Endothelial cell of umbilical vein (primary cell): ENCODE data around the gene CTTN. TPM values are rescaled to one million over a fixed set of nuclear protein-coding genes. Genes with fewer than 3 reads are reported as not detected.

Experiments
- BruUV-seq: library from RNA; stranded (reverse); fragments of 400-500 nt; replicated peaks from 2 replicates; lab custom pipeline; 2021; lab: Mats Ljungman, UMichigan
- CTCF ChIA-PET: fragments of 300-600, 350-600 bp; sonication (Branson Sonifier 250); formaldehyde crosslinking; loops from one replicate; lab custom pipeline; 2021; ENCODE audit warnings: antibody characterized with exemption, inconsistent platforms; lab: Charles Lee
- POLR2A ChIA-PET: fragments of 300-600, 350-600 bp; sonication (Branson Sonifier 250); formaldehyde crosslinking; loops from one replicate; lab custom pipeline; 2021; ENCODE audit warnings: antibody characterized with exemption, inconsistent platforms; lab: Charles Lee
- DNase-seq: peaks from one replicate; pipeline ENCODE4 v3.0.0-alpha.2; 2011; ENCODE audit warnings: low read depth, low spot score
- FAIRE-seq: peaks from 2 replicates; lab custom pipeline; 2011; peaks lifted over from hg19 to GRCh38; lab: Jason Lieb, UNC
- H2AFZ ChIP-seq: 2 replicates; pipeline ENCODE4 v1.6.0; 2012; ENCODE audit warnings: low read depth, low read length, control low read depth, inconsistent platforms
- H3K27ac ChIP-seq: 2 replicates; pipeline ENCODE4 v1.5.1; 2011; ENCODE audit warnings: low read depth, mild to moderate bottlenecking, control low read depth, low read length, moderate library complexity; ENCODE audit not compliant: insufficient read depth
- H3K27me3 ChIP-seq, 2 experiments: 2 replicates each; pipeline versions ENCODE4 v1.6.0 to v1.6.1; 2011; ENCODE audit warnings: low read length in 2 of 2, mixed read lengths in 1 of 2; ENCODE audit not compliant: control insufficient read depth in 2 of 2, insufficient read depth in 2 of 2
- H3K36me3 ChIP-seq, 2 experiments: 2 replicates in 1 of 2; 3 replicates in 1 of 2; pipeline ENCODE4 v1.5.1; 2011; ENCODE audit warnings: low read length in 2 of 2, mild to moderate bottlenecking in 1 of 2, moderate library complexity in 1 of 2; ENCODE audit not compliant: control insufficient read depth in 2 of 2, insufficient read depth in 2 of 2; ENCODE audit errors: extremely low read depth in 1 of 2
- H3K4me1 ChIP-seq: 3 replicates; pipeline ENCODE4 v1.5.1; 2011; ENCODE audit warnings: mild to moderate bottlenecking, low read length; ENCODE audit not compliant: control insufficient read depth, insufficient read depth; ENCODE audit errors: extremely low read depth
- H3K4me2 ChIP-seq: 2 replicates; pipeline ENCODE4 v1.6.1; 2011; ENCODE audit warnings: low read length, control low read depth, mixed read lengths; ENCODE audit not compliant: insufficient read depth
- H3K4me3 ChIP-seq, 3 experiments: fragments of 200-600 bp in 1 of 3; sonication (generic), shearing (Covaris generic) in 1 of 3; replicated peaks in 1 of 3; 2 replicates each; pipeline ENCODE4 v1.5.1; 2011 to 2016; ENCODE audit warnings: control low read depth in 3 of 3, low read length in 3 of 3, mild to moderate bottlenecking in 2 of 3, inconsistent platforms in 1 of 3, low read depth in 1 of 3, moderate library complexity in 1 of 3; ENCODE audit not compliant: insufficient read depth in 1 of 3
- H3K79me2 ChIP-seq: 2 replicates; pipeline ENCODE4 v1.6.0; 2012; ENCODE audit warnings: low read length, inconsistent platforms; ENCODE audit not compliant: control insufficient read depth, insufficient read depth
- H3K9ac ChIP-seq: replicated peaks from 2 replicates; pipeline ENCODE3; 2011; ENCODE audit warnings: low read length, control low read depth; ENCODE audit not compliant: insufficient read depth; ENCODE audit errors: extremely low read depth
- H3K9me1 ChIP-seq: replicated peaks from 3 replicates; pipeline ENCODE4 v1.6.0; 2011; ENCODE audit warnings: mild to moderate bottlenecking, low read length; ENCODE audit not compliant: control insufficient read depth, insufficient read depth; ENCODE audit errors: extremely low read depth
- H3K9me3 ChIP-seq: replicated peaks from 2 replicates; pipeline ENCODE4 v1.5.1; 2012; ENCODE audit warnings: low read length, inconsistent platforms; ENCODE audit not compliant: control insufficient read depth, insufficient read depth
- H4K20me1 ChIP-seq: replicated peaks from 2 replicates; pipeline ENCODE3; 2011; ENCODE audit warnings: mild to moderate bottlenecking, low read length; ENCODE audit not compliant: control insufficient read depth, insufficient read depth; ENCODE audit errors: extremely low read depth
- CTCF ChIP-seq, 2 donors: IDR thresholded peaks; 1 replicate in 1 of 2; 2 replicates in 1 of 2; pipeline ENCODE4 v1.5.1; 2011; ENCODE audit warnings: low read length in 2 of 2, mild to moderate bottlenecking in 2 of 2, moderate library complexity in 2 of 2, control low read depth in 1 of 2, inconsistent platforms in 1 of 2, low read depth in 1 of 2; ENCODE audit not compliant: insufficient read depth in 1 of 2; ENCODE audit errors: extremely low read depth in 1 of 2
- EZH2 ChIP-seq: IDR thresholded peaks from 2 replicates; pipeline ENCODE4 v1.6.1; 2012; ENCODE audit warnings: borderline replicate concordance, low read depth, mild to moderate bottlenecking, moderate library complexity, low read length, inconsistent platforms; ENCODE audit not compliant: severe bottlenecking
- GATA2 ChIP-seq: IDR thresholded peaks from 2 replicates; pipeline ENCODE4 v1.7.0; 2011; ENCODE audit warnings: low read depth, mild to moderate bottlenecking, moderate library complexity, mixed read lengths, low read length; ENCODE audit not compliant: insufficient read length, insufficient read depth
- dilution Hi-C: fragments of 300-500 bp; cut with MboI; formaldehyde crosslinking; loops from one replicate; pipeline ENCODE4 v1.15.0; 2019; ENCODE audit warnings: low sequenced_read_pairs; ENCODE audit not compliant: extremely low pct_ligation_motif_present
- intact Hi-C: fragments of 100-400 bp; cut with micrococcal nuclease; formaldehyde crosslinking; loops from one replicate; pipeline ENCODE4 v1.10.0; 2022
- polyA plus RNA-seq, 4 experiments: library from polyadenylated mRNA; depleted of rRNA in 3 of 4; stranded (reverse) in 3 of 4; unstranded in 1 of 4; fragments of >200 nt; gene quantifications; 2 replicates each; pipeline versions ENCODE4 v1.2.1 to v1.2.3, GENCODE V29; 2011 to 2012; ENCODE audit warnings: missing spikeins in 1 of 4
- total RNA-seq: library from RNA; stranded (reverse); gene quantifications from 2 replicates; pipeline ENCODE4 v1.2.3, GENCODE V29; 2021

The CTTN gene
- total and polyA plus RNA-seq, 2 donors (not counting 3 experiments of a cell fraction or from before 2014, with no cell fraction given), result 161 to 330 TPM

- dilution Hi-C loops, result no loop called here
These were observed 50.7 kb downstream of the CTTN start for GRCh38 chr11:70448983-70449567.

More at GRCh38 chr11:70448983-70449567, 50.7 kb downstream of the CTTN start:
- no peak for DNase-seq
- no peaks in the 10 kb centered on the region for H3K36me3 ChIP-seq
- H2AFZ ChIP-seq, result no peak overlapping the region
- H3K27me3 ChIP-seq, result no peaks in the 10 kb centered on the region
- H3K4me2 ChIP-seq, result no peak overlapping the region
- no peaks in the 10 kb centered on the region for H4K20me1 ChIP-seq
- peaks cover 8% of the 10 kb centered on the region for H3K9me3 ChIP-seq
- TF ChIP-seq CTCF (IDR thresholded peaks at IDR 0.05; ENCODE audit: extremely low read depth in 1 of 2, insufficient read depth in 1 of 2, low read depth in 1 of 2, low read length in 2 of 2) (peak; percentile 47 to 54), EZH2 (no peak), GATA2 (no peak)
- no peaks in the 10 kb centered on the region for H3K79me2 ChIP-seq
- intact Hi-C loops, result no loop called here
- H3K4me3 ChIP-seq, result no peak overlapping the region
- POLR2A ChIA-PET, result no interaction called here
- CTCF ChIA-PET, result no interaction called here
- no peak for FAIRE-seq
- BruUV-seq, result no TSS peak
- no peaks in the 10 kb centered on the region for H3K9me1 ChIP-seq
- no peaks in the 10 kb centered on the region for H3K4me1 ChIP-seq
- no peak overlapping the region for H3K27ac ChIP-seq
- H3K9ac ChIP-seq, result no peak overlapping the region
